ENCODE results near the gene FZR1.
"Not testable (repeated sequence)": the region's sequence is repeated elsewhere in the genome, so short reads cannot be mapped to it uniquely, and the experiment has no call there.

FZR1 gene

GRCh38 chr19:3521104-3521445, 15.0 kb downstream of the FZR1 start:
- no peak for DNase-seq (ENCODE audit: insufficient read length, low spot score)
- no peak for TF ChIP-seq POLR2A (IDR thresholded peaks at IDR 0.05; ENCODE audit: low read depth, low read length)
- no peak for FAIRE-seq

DNA sequence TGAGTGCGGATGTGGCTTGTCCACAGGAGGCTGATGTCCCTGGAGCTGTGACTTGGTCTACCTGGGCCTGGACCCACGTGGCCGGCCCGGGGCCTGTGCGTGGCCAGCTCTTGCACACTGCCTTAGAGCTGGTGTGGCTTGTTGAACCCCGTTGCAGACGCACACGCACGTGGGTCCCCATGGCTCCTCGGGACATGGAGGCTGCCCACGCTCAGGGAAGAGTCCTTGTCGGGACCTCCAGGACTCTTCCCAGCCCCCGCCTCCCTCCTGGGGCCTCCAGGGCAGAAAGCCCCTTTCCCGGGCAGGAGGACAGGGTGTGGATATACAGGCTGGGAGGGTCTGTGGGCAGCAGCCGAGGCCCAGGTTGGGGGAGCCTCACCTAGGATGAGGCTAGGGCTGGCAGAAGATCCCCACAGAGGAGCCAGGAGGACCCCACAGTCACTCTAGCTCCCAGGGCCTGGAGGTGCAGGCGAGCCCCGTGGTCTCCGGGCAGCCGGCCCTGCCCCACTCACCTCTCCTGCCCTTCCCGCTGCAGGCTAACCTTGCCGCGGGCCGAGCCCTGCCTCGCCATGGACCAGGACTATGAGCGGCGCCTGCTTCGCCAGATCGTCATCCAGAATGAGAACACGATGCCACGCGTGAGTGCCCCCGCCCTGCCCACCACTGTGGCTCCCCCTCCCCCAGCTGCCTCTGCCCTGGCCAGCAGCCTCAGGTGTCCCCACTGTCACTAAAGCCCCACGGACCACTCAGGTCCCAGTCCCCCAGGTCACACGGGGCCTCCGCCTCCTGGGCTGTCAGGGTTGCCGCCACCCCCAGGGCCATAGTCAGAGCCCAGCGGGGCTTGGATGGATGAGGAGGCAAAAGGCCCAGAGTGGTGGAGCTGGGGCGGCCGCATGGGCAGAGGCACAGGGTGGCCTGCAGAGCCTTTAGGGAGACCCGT, 16.6 kb downstream of the FZR1 start:
- no peak for TF ChIP-seq POLR2A (IDR thresholded peaks at IDR 0.05; ENCODE audit: low read depth, low read length)
- no peak for DNase-seq (ENCODE audit: insufficient read length, low spot score)
- no peak for FAIRE-seq

DNA sequence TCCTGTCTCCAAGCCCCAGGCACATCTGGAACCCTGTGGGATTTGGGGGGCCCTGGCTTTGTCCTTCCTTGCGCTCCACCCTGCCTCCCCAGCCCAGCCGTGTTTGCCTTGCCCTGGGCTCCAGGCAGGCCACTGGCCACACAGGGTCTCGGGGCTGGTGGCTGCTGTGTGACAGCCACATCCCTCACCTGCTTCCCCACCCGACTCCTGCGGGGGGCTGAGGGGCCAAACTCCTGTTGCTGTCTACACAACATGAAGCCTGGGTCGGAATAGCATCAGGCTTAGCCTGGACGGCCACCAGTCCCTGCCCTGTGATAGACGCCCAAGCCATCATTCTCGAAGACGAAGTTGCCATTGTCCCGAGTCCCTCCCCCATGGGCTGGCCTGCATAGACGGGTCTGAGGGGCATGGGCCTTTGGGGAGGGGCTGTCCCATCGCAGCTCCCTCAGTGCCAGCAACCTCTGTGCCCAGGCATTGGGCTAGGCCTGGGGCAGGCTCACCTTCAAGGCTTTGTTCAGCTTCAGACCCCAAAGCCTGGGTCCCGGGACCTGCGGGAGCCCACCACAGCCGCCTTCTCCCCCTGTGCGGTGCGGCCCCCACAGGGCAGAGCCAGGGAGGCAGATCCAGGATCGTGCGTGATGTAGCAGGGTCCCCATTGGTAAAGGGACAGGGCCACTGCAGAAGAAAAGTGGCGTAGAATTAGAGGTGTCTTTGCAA, 17.4 kb downstream of the FZR1 start:
- no peak for FAIRE-seq
- TF ChIP-seq POLR2A (IDR thresholded peaks at IDR 0.05; ENCODE audit: low read depth, low read length), result no peak
- no peak for DNase-seq (ENCODE audit: insufficient read length, low spot score)

DNA sequence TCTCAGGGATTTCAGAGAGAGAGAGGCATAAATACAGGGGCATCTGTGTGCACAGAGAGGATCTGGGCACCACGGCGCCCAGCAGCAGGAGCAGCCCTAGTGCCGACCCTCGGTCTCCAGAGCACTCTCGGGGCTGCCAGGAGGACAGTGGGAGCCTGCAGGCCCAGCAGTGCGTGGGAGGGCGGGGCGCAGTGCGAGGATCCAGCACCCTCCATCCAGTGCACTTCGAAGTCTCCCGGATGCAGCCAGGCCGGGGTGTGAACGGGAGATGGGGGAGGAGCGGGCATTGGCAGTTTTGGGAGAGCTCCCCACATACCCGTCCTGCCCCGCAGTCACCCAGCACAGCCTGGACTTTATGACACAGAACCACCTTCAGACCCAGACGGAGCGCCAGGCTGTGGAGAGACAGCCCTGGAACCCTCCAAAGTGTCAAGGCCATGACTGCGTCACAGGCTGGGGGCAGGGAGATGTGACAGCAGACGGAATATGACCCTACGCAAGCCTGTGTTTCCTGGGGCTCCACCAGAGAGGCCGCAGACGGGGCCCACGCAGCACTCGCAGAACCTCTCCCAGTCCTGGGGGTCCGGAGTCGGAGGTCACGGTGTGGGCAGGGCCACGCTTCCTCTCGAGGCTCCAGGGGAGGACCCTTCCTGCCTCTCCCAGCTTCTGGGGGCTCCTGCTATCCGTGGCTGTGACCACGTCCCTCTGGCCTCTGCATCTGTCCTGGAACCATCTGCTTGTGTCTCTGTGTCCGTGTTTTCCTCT, 18.1 kb downstream of the FZR1 start:
- no peak for TF ChIP-seq POLR2A (IDR thresholded peaks at IDR 0.05; ENCODE audit: low read depth, low read length)
- no peak for FAIRE-seq

DNA sequence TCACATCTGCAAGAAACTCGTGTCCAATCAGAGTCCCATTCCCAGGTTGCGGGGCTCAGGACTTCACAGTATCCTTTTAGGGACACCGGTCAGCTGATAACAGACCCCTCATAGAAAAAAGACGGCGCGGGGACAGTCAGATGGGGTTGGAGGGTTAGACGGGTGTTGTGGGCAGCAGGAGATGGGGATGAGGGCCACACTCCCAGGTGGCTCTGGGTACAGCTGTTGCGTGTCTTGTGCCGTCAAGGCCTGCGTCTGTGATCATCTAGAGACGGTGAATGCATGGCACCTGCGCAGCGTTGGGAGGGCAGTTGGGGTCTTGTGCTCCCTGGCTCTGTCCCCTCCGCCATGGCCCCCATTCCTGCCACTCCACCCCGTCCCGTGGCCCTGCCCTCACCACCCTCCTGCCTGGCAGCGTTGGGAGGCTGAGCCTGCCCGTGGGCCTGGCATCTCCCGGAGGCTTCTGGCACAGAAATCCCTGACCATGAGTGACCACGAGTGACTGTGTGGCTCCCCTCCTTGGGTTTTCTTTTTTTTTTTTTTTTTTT, 18.9 kb downstream of the FZR1 start:
- no peak for FAIRE-seq
- no peak for TF ChIP-seq POLR2A (IDR thresholded peaks at IDR 0.05; ENCODE audit: low read depth, low read length)
- DNase-seq (ENCODE audit: insufficient read length, low spot score), result no peak

More for the DNA sequence above, 18.1 kb downstream of the FZR1 start:
- no peak for DNase-seq (ENCODE audit: insufficient read length, low spot score)

GRCh38 chr19:3526507-3527237, 20.6 kb downstream of the FZR1 start:
- FAIRE-seq (no peak), DNase-seq (ENCODE audit: insufficient read length, low spot score) (no peak)
- no peak for TF ChIP-seq POLR2A (IDR thresholded peaks at IDR 0.05; ENCODE audit: low read depth, low read length)

DNA sequence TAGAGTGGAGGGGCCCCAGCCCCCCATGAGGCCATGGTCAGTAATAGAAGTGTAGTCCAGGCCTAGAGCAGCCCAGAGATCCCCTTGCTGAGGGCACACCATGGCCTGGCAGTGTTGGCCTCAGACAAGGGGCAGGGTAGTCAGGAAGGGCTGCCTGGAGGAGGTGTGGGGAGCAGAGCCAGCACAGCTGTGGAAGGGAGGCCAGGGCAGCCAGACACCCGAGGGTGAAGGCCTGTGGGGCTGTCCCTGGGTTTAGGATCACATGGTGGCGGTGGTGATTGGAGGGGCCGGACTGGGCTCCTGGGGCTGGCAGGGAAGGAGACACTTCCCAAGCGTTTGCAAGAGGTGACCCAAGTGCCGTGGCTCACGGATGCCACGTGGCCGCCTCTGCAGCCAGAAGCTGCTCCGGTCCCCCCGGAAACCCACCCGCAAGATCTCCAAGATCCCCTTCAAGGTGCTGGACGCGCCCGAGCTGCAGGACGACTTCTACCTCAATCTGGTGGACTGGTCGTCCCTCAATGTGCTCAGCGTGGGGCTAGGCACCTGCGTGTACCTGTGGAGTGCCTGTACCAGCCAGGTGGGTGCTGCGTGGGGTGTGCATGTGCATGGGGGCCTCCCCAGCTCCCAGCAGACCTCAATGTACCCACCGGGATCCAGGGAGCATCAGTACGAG, 21.3 kb downstream of the FZR1 start:
- FAIRE-seq (no peak), DNase-seq (ENCODE audit: insufficient read length, low spot score) (no peak)
- TF ChIP-seq POLR2A (IDR thresholded peaks at IDR 0.05; ENCODE audit: low read depth, low read length), result no peak

DNA sequence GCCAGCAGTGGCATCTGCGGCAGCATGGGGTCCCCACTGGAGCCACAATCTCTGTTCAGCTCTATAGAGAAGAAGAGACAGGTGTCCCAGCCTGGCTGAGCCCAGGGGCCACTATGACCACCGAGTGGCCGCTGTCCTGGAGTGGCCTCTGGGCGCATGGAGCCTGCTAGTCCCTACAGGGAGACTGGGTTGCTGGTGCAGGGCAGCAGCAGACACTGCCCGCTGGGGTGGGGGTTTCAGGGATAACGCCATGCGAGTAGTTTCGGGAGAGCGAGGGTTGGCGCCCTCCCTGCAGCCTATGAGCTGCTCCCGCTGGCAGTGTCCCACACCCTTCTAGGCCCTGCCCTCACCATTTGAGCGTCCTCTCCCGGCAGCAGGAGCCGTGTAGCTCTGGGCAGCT, 22.0 kb downstream of the FZR1 start:
- DNase-seq (ENCODE audit: insufficient read length, low spot score) (no peak), FAIRE-seq (no peak)
- TF ChIP-seq POLR2A (IDR thresholded peaks at IDR 0.05; ENCODE audit: low read depth, low read length), result no peak

DNA sequence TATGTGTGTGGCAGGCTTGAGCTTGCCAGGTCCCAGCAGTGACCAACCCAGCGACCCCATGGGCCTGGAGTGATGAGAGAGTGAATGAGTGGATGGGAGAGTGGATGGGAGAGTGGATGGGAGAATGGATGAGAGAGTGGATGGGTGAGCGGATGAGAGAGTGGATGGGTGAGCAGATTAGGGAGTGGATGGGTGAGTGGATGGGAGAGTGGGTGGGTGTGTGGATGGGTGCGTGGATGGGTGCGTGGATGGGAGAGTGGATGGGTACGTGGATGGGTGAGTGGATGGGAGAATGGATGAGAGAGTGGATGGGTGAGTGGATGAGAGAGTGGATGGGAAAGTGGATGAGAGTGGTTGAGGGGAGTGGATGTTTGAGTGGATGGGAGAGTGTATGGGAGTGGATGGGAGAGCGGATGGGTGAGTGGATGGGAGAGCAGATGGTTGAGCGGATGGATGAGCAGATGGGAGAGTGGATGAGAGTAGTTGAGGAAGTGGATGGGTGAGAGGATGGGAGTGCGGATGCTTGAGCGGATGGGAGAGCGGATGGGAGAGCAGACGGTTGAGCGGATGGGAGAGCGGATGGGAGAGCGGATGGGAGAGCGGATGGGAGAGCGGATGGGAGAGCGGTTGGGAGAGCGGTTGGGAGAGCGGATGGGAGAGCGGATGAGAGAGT, 22.6 kb downstream of the FZR1 start:
- no peak for FAIRE-seq
- no peak for DNase-seq (ENCODE audit: insufficient read length, low spot score)
- no peak for TF ChIP-seq POLR2A (IDR thresholded peaks at IDR 0.05; ENCODE audit: low read depth, low read length)

- FAIRE-seq, result not testable (repeated sequence)
Measured at GRCh38 chr19:3529299-3529698, 23.2 kb downstream of the FZR1 start.

GRCh38 chr19:3530389-3530788, 24.3 kb downstream of the FZR1 start:
- no peak for TF ChIP-seq POLR2A (IDR thresholded peaks at IDR 0.05; ENCODE audit: low read depth, low read length)
- no peak for FAIRE-seq
- DNase-seq (ENCODE audit: insufficient read length, low spot score), result no peak

More at GRCh38 chr19:3529299-3529698, 23.2 kb downstream of the FZR1 start:
- not testable (repeated sequence) for DNase-seq (ENCODE audit: insufficient read length, low spot score)

DNA sequence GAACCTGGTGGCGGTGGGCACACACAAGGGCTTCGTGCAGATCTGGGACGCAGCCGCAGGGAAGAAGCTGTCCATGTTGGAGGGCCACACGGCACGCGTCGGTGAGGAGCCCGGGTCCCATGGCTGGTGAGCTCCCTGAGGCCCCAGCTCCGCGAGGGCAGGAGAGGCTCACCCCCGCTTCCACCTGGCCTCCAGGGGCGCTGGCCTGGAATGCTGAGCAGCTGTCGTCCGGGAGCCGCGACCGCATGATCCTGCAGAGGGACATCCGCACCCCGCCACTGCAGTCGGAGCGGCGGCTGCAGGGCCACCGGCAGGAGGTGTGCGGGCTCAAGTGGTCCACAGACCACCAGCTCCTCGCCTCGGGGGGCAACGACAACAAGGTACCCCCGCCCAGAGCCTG, 25.6 kb downstream of the FZR1 start:
- no peak for TF ChIP-seq POLR2A (IDR thresholded peaks at IDR 0.05; ENCODE audit: low read depth, low read length)
- FAIRE-seq (no peak), DNase-seq (ENCODE audit: insufficient read length, low spot score) (no peak)

All from H54 (cell line).